ENCODE measurements around the gene RNF43.
A peak's percentile ranks its signal among the peaks of the same experiment; 100 is the strongest.

The RNF43 gene

GRCh38 chr17:58370716-58371115 is 46.6 kb downstream of the RNF43 start:
- Histone ChIP-seq H3K9ac (ENCODE audit: low read length) (no peak overlapping the region), H3K9me3 (ENCODE audit: insufficient read depth, low read length) (no peaks in the 10 kb centered on the region), H2AFZ (ENCODE audit: low read depth, low read length) (no peak overlapping the region), H3K4me3 (ENCODE audit: low read length) (no peak overlapping the region), H3K4me1 (ENCODE audit: low read length) (peaks cover 19% of the 10 kb centered on the region), H3K27me3 (ENCODE audit: low read depth, low read length) (no peaks in the 10 kb centered on the region), H3K79me2 (ENCODE audit: low read length) (no peaks in the 10 kb centered on the region), H3K36me3 (replicated peaks; ENCODE audit: low read depth, low read length) (no peaks in the 10 kb centered on the region), H3K4me2 (ENCODE audit: low read length) (no peak overlapping the region), H4K20me1 (ENCODE audit: insufficient read depth, low read length) (no peaks in the 10 kb centered on the region), H3K27ac (ENCODE audit: low read length) (no peak overlapping the region)
- TF ChIP-seq EZH2phosphoT487 (IDR thresholded peaks at IDR 0.05; ENCODE audit: low read depth), result no peak
- no peak for TF ChIP-seq CTCF (IDR thresholded peaks at IDR 0.05; ENCODE audit: low read depth, low read length)

GRCh38 chr17:58370309-58370708 is 47.0 kb downstream of the RNF43 start:
- TF ChIP-seq CTCF (IDR thresholded peaks at IDR 0.05; ENCODE audit: low read depth, low read length) (no peak), EZH2phosphoT487 (IDR thresholded peaks at IDR 0.05; ENCODE audit: low read depth) (no peak)
- no peaks in the 10 kb centered on the region for H3K79me2 ChIP-seq (ENCODE audit: low read length)

GRCh38 chr17:58369214-58370031 is 47.9 kb downstream of the RNF43 start:
- Histone ChIP-seq H3K27ac (ENCODE audit: low read length) (peak overlapping the region; percentile 39), H2AFZ (ENCODE audit: low read depth, low read length) (no peak overlapping the region), H3K4me2 (ENCODE audit: low read length) (peak overlapping the region; percentile 55), H4K20me1 (ENCODE audit: insufficient read depth, low read length) (no peaks in the 10 kb centered on the region), H3K27me3 (ENCODE audit: low read depth, low read length) (no peaks in the 10 kb centered on the region), H3K9ac (ENCODE audit: low read length) (peak overlapping the region; percentile 12; the same call in 1 of the 2 replicates), H3K36me3 (replicated peaks; ENCODE audit: low read depth, low read length) (no peaks in the 10 kb centered on the region), H3K4me3 (ENCODE audit: low read length) (0 out of 2 replicates have a peak overlapping the region, but pooled peaks have one; percentile 2), H3K4me1 (ENCODE audit: low read length) (peaks cover 16% of the 10 kb centered on the region), H3K79me2 (ENCODE audit: low read length) (no peaks in the 10 kb centered on the region), H3K9me3 (ENCODE audit: insufficient read depth, low read length) (no peaks in the 10 kb centered on the region)
- TF ChIP-seq EZH2phosphoT487 (IDR thresholded peaks at IDR 0.05; ENCODE audit: low read depth) (no peak), CTCF (IDR thresholded peaks at IDR 0.05; ENCODE audit: low read depth, low read length) (no peak)

More at GRCh38 chr17:58370309-58370708, 47.0 kb downstream of the RNF43 start:
- no peak overlapping the region for H2AFZ ChIP-seq (ENCODE audit: low read depth, low read length)
- H3K27ac ChIP-seq (ENCODE audit: low read length), result no peak overlapping the region
- no peaks in the 10 kb centered on the region for H3K36me3 ChIP-seq (replicated peaks; ENCODE audit: low read depth, low read length)
- H4K20me1 ChIP-seq (ENCODE audit: insufficient read depth, low read length), result no peaks in the 10 kb centered on the region
- H3K9me3 ChIP-seq (ENCODE audit: insufficient read depth, low read length), result no peaks in the 10 kb centered on the region
- H3K9ac ChIP-seq (ENCODE audit: low read length), result no peak overlapping the region
- H3K27me3 ChIP-seq (ENCODE audit: low read depth, low read length), result no peaks in the 10 kb centered on the region
- H3K4me2 ChIP-seq (ENCODE audit: low read length), result no peak overlapping the region
- no peak overlapping the region for H3K4me3 ChIP-seq (ENCODE audit: low read length)
- H3K4me1 ChIP-seq (ENCODE audit: low read length), result peaks cover 16% of the 10 kb centered on the region

GRCh38 chr17:58368860-58369213 is 48.5 kb downstream of the RNF43 start:
- no peaks in the 10 kb centered on the region for H3K79me2 ChIP-seq (ENCODE audit: low read length)
- no peak overlapping the region for H2AFZ ChIP-seq (ENCODE audit: low read depth, low read length)
- 0 out of 2 replicates have a peak overlapping the region, but pooled peaks have one; percentile 2 for H3K4me3 ChIP-seq (ENCODE audit: low read length)
- TF ChIP-seq EZH2phosphoT487 (IDR thresholded peaks at IDR 0.05; ENCODE audit: low read depth) (no peak), CTCF (IDR thresholded peaks at IDR 0.05; ENCODE audit: low read depth, low read length) (no peak)
- peak overlapping the region; percentile 39; the same call in 1 of the 2 replicates for H3K27ac ChIP-seq (ENCODE audit: low read length)
- H3K4me2 ChIP-seq (ENCODE audit: low read length), result peak overlapping the region; percentile 55
- H4K20me1 ChIP-seq (ENCODE audit: insufficient read depth, low read length), result no peaks in the 10 kb centered on the region
- H3K9me3 ChIP-seq (ENCODE audit: insufficient read depth, low read length), result no peaks in the 10 kb centered on the region
- no peaks in the 10 kb centered on the region for H3K36me3 ChIP-seq (replicated peaks; ENCODE audit: low read depth, low read length)
- no peaks in the 10 kb centered on the region for H3K27me3 ChIP-seq (ENCODE audit: low read depth, low read length)
- peaks cover 16% of the 10 kb centered on the region for H3K4me1 ChIP-seq (ENCODE audit: low read length)
- peak overlapping the region; percentile 12; the same call in 1 of the 2 replicates for H3K9ac ChIP-seq (ENCODE audit: low read length)

All from OCI-LY3 (cell line).